Stomach (tissue), 9 donors: ENCODE results near the gene FAM107B. TPM values are rescaled to one million over a fixed set of nuclear protein-coding genes. Genes with fewer than 3 reads are reported as not detected.

ENCODE experiments used
- DNase-seq, 2 donors: peaks; one replicate each; pipeline versions ENCODE4 v3.0.0 to v3.0.0-alpha.2; 2013 to 2019
- H3K27ac ChIP-seq, 5 donors: fragments of 200-600 bp in 4 of 5; sonication (generic) in 4 of 5; one replicate each; pipeline ENCODE4 v1.5.1; 2013 to 2019; ENCODE audit warnings: mild to moderate bottlenecking in 1 of 5, moderate library complexity in 1 of 5
- H3K27me3 ChIP-seq, 3 donors: fragments of 200-600 bp; sonication (generic); one replicate each; pipeline ENCODE4 v1.5.1; 2017 to 2019; ENCODE audit warnings: mixed run types in 1 of 3
- H3K36me3 ChIP-seq, 4 donors: fragments of 200-600 bp; sonication (generic); 1 replicate in 3 of 4; 2 replicates in 1 of 4; pipeline ENCODE4 v1.5.1; 2016 to 2019
- H3K4me1 ChIP-seq, 4 donors: fragments of 200-600 bp; sonication (generic); one replicate each; pipeline ENCODE4 v1.5.1; 2016 to 2019
- H3K4me3 ChIP-seq, 4 donors: fragments of 200-600 bp; sonication (generic) in 3 of 4; one replicate each; pipeline ENCODE4 v1.5.1; 2016 to 2019; ENCODE audit warnings: mild to moderate bottlenecking in 1 of 4
- H3K9me3 ChIP-seq, 4 donors: fragments of 200-600 bp; sonication (generic); one replicate each; pipeline ENCODE4 v1.5.1; 2016 to 2019
- CTCF ChIP-seq, 7 experiments: fragments of 450-650 bp in 4 of 7; fragments of 200-600 bp in 3 of 7; sonication (generic) in 3 of 7; IDR thresholded peaks; one replicate each; pipeline ENCODE4 v1.5.1; 2016 to 2019; ENCODE audit warnings: antibody characterized with exemption in 7 of 7, control low read depth in 2 of 7, mild to moderate bottlenecking in 1 of 7
- EP300 ChIP-seq: sonication (generic); formaldehyde crosslinking; IDR thresholded peaks from one replicate; pipeline ENCODE4 v1.6.1; 2017; ENCODE audit warnings: antibody characterized with exemption
- POLR2A ChIP-seq, 4 donors: fragments of 450-650 bp; IDR thresholded peaks; one replicate each; pipeline ENCODE4 v1.6.1; 2016; ENCODE audit warnings: antibody characterized with exemption in 4 of 4, control low read depth in 2 of 4, mild to moderate bottlenecking in 1 of 4, moderate library complexity in 1 of 4
- POLR2AphosphoS5 ChIP-seq, 3 donors: sonication (generic); formaldehyde crosslinking; IDR thresholded peaks; one replicate each; pipeline ENCODE4 v1.6.1; 2016; ENCODE audit warnings: antibody characterized with exemption in 3 of 3
- WGBS, 5 donors: extraction: QIAGEN DNeasy Blood & Tissue Kit in 3 of 5; methylation state at CpG; one replicate each; pipeline versions ENCODE4 v1.1.5 to v1.1.7; 2013 to 2018; 5-methylcytosine and 5-hydroxymethylcytosine counted together
- intact Hi-C: fragments of 100-400 bp; cut with DNase I; formaldehyde crosslinking; loops from one replicate; pipeline ENCODE4 v1.15.1; 2023; ENCODE audit warnings: low total_unique reads
- polyA plus RNA-seq, 3 donors: library from polyadenylated mRNA; stranded (reverse); fragments of 200-250 nt; gene quantifications; one replicate each; pipeline ENCODE4 v1.2.3, GENCODE V29; 2013
- small RNA-seq, 4 donors: library from RNA; depleted of rRNA; stranded (forward); fragments of <200 nt; gene quantifications; one replicate each; pipeline ENCODE3, GENCODE V24; 2016
- total RNA-seq, 5 donors: library from RNA; depleted of rRNA; stranded (reverse); fragments of >200 nt; gene quantifications; one replicate each; pipeline versions ENCODE4 v1.1.0 to v1.2.3, GENCODE V29; 2014 to 2016
- donor health status: healthy with polysubstance abuse.
- donor health status: Bipolar disorder and iron deficiency.
- donor health status: healthy.

The FAM107B gene
- total and polyA plus RNA-seq, 8 donors: 18.7 to 397 (median 160) TPM

- no peaks in the 10 kb centered on the region for H3K36me3 ChIP-seq
- H3K9me3 ChIP-seq: no peaks in the 10 kb centered on the region
- intact Hi-C loops: loop anchor here (5.0 to 10.0 kb wide), 2 partner anchors 280 to 687 kb away; no protein-coding TSS in a partner anchor
- no peaks in the 10 kb centered on the region for H3K27me3 ChIP-seq
- DNase-seq: no peak
- H3K27ac ChIP-seq: no peak overlapping the region
- H3K4me1 ChIP-seq: no peaks in the 10 kb centered on the region
- no peak for TF ChIP-seq POLR2AphosphoS5 (IDR thresholded peaks at IDR 0.05)
- no peak for TF ChIP-seq POLR2A (IDR thresholded peaks at IDR 0.05)
- no peak for TF ChIP-seq EP300
- TF ChIP-seq CTCF (IDR thresholded peaks at IDR 0.05): no peak
- no peak overlapping the region for H3K4me3 ChIP-seq
- 70 to 77% (median 72%) methylated on average over 3 of the region's 3 CpGs for WGBS, 5 donors
Measured at GRCh38 chr10:14474656-14475055, 300.0 kb downstream of the FAM107B start.

GRCh38 chr10:14470920-14471319, 303.8 kb downstream of the FAM107B start:
- no peak for TF ChIP-seq POLR2AphosphoS5 (IDR thresholded peaks at IDR 0.05)
- no peak for TF ChIP-seq POLR2A (IDR thresholded peaks at IDR 0.05)
- no peak for TF ChIP-seq EP300
- no peak for TF ChIP-seq CTCF (IDR thresholded peaks at IDR 0.05)
- intact Hi-C loops: loop anchor here (10.0 kb wide), 1 partner anchor 276 kb away; no protein-coding TSS in a partner anchor
- no peak for DNase-seq
- Histone ChIP-seq H3K4me3 (no peak overlapping the region), H3K4me1 (no peaks in the 10 kb centered on the region), H3K27me3 (no peaks in the 10 kb centered on the region), H3K9me3 (no peaks in the 10 kb centered on the region), H3K27ac (no peak overlapping the region), H3K36me3 (no peaks in the 10 kb centered on the region)
- 85 to 92% (median 87%) methylated on average over 6 of the region's 6 CpGs for WGBS, 5 donors

- no peaks in the 10 kb centered on the region for H3K4me1 ChIP-seq
- no peak for TF ChIP-seq POLR2AphosphoS5 (IDR thresholded peaks at IDR 0.05)
- no peak for TF ChIP-seq CTCF (IDR thresholded peaks at IDR 0.05)
- TF ChIP-seq EP300: no peak
- TF ChIP-seq POLR2A (IDR thresholded peaks at IDR 0.05): no peak
- H3K36me3 ChIP-seq: no peaks in the 10 kb centered on the region
- no peaks in the 10 kb centered on the region for H3K27me3 ChIP-seq
- no peak overlapping the region for H3K4me3 ChIP-seq
- peaks cover 0 to 10% (median 0%) of the 10 kb centered on the region in 4 donors for H3K9me3 ChIP-seq
- H3K27ac ChIP-seq: no peak overlapping the region
- intact Hi-C loops: no loop called here
- DNase-seq: no peak
- WGBS, 5 donors: 70 to 88% (median 77%) methylated on average over 3 of the region's 3 CpGs
Measured at GRCh38 chr10:14468726-14469125, 306.0 kb downstream of the FAM107B start.

Small RNA genes within 50 kb of the gene (small RNA-seq; reads per million reads assigned to genes)
- 0 to 0.30 (median 0.21) reads per million in 4 donors for gene RNA5SP302

Other genes with a start within 250 kb of the FAM107B start
- 100 to 1,000 TPM in 1 of 5 donors, 1 to 10 TPM in 1, not detected in 3; 4.2 to 212 TPM for gene CDNF, start 63.1 kb upstream of the FAM107B start, total RNA-seq
- gene CDNF, start 63.1 kb upstream of the FAM107B start, polyA plus RNA-seq: 1 to 10 TPM in 2 of 3 donors, under 1 TPM in 1; 0.75 to 4.1 (median 1.1) TPM
- 10 to 100 TPM in 3 of 5 donors, 1 to 10 TPM in 1, not detected in 1; 1.2 to 25.9 (median 19.3) TPM for gene HSPA14, start 63.4 kb upstream of the FAM107B start, total RNA-seq
- 10 to 100 TPM; 11.1 to 16.3 (median 11.5) TPM for gene HSPA14, start 63.4 kb upstream of the FAM107B start, polyA plus RNA-seq
- 10 to 100 TPM in 4 of 5 donors, under 1 TPM in 1; under 0.01 to 84.8 (median 14.5) TPM for gene MSANTD7, start 63.4 kb upstream of the FAM107B start, total RNA-seq
- gene MSANTD7, start 63.4 kb upstream of the FAM107B start, polyA plus RNA-seq: 1 to 10 TPM; 3.1 to 4.4 (median 3.5) TPM
- gene SUV39H2, start 104.0 kb upstream of the FAM107B start, total RNA-seq: 10 to 100 TPM in 3 of 5 donors, 1 to 10 TPM in 1, under 1 TPM in 1; 0.58 to 68.3 (median 12.1) TPM
- 1 to 10 TPM; 1.9 to 5.4 (median 3.2) TPM for gene SUV39H2, start 104.0 kb upstream of the FAM107B start, polyA plus RNA-seq
- 10 to 100 TPM in 4 of 5 donors, 1 to 10 TPM in 1; 4.1 to 27.4 (median 12.3) TPM for gene DCLRE1C, start 179.2 kb upstream of the FAM107B start, total RNA-seq
- 1 to 10 TPM; 3.1 to 4.3 (median 3.3) TPM for gene DCLRE1C, start 179.2 kb upstream of the FAM107B start, polyA plus RNA-seq
- not detected for gene MEIG1, start 184.5 kb upstream of the FAM107B start, total RNA-seq
- gene MEIG1, start 184.5 kb upstream of the FAM107B start, polyA plus RNA-seq: under 1 TPM in 1 of 3 donors, not detected in 2; 0.58 TPM